ENCODE results near the gene ROM1. TPM values are rescaled to one million over a fixed set of nuclear protein-coding genes. Genes with fewer than 3 reads are reported as not detected.
"Not testable (repeated sequence)": the region's sequence is repeated elsewhere in the genome, so short reads cannot be mapped to it uniquely, and the experiment has no call there.

ROM1 gene
- total RNA-seq, 1 experiment from 2014 or later: 0.45 TPM

GRCh38 chr11:62614275-62614674, 1.2 kb downstream of the ROM1 start:
- Histone ChIP-seq H3K9me2 (replicated peaks; ENCODE audit: insufficient read depth, low read length) (no peaks in the 10 kb centered on the region), H3K4me3 (ENCODE audit: low read length) (no peak overlapping the region), H3K9ac (ENCODE audit: low read length) (no peak overlapping the region), H3K27ac (ENCODE audit: low read length) (no peak overlapping the region), H3K9me3 (ENCODE audit: low read length) (no peaks in the 10 kb centered on the region), H2AFZ (ENCODE audit: low read length) (no peak overlapping the region), H3K27me3 (ENCODE audit: low read length) (no peaks in the 10 kb centered on the region), H3K4me2 (ENCODE audit: low read depth, low read length, poor library complexity, severe bottlenecking) (no peak overlapping the region), H3K36me3 (ENCODE audit: insufficient read depth, low read length) (peaks cover 3% of the 10 kb centered on the region; the same call in 1 of the 2 replicates), H3K4me1 (ENCODE audit: low read length) (peaks cover 15% of the 10 kb centered on the region), H4K20me1 (ENCODE audit: insufficient read depth, low read depth, low read length) (no peaks in the 10 kb centered on the region; the same call in 1 of the 2 replicates), H3K79me2 (ENCODE audit: low read length) (0 out of 2 replicates have a peak, but pooled peaks cover 2% of the 10 kb centered on the region)
- DNase-seq: no peak

- no peaks in the 10 kb centered on the region for H4K20me1 ChIP-seq (ENCODE audit: insufficient read depth, low read depth, low read length)
- no peak overlapping the region for H3K9ac ChIP-seq (ENCODE audit: low read length)
- H3K27ac ChIP-seq (ENCODE audit: low read length): no peak overlapping the region
Measured at GRCh38 chr11:62615521-62615920, 2.5 kb downstream of the ROM1 start.

GRCh38 chr11:62616957-62617356, 3.9 kb downstream of the ROM1 start:
- H3K79me2 ChIP-seq (ENCODE audit: low read length): peaks cover 17% of the 10 kb centered on the region
- not testable (repeated sequence) for H3K4me2 ChIP-seq (ENCODE audit: low read depth, low read length, poor library complexity, severe bottlenecking); H3K27me3 ChIP-seq (ENCODE audit: low read length); H3K27ac ChIP-seq (ENCODE audit: low read length); H2AFZ ChIP-seq (ENCODE audit: low read length); H3K9me2 ChIP-seq (replicated peaks; ENCODE audit: insufficient read depth, low read length); H3K9ac ChIP-seq (ENCODE audit: low read length); H4K20me1 ChIP-seq (ENCODE audit: insufficient read depth, low read depth, low read length); DNase-seq; H3K36me3 ChIP-seq (ENCODE audit: insufficient read depth, low read length); H3K9me3 ChIP-seq (ENCODE audit: low read length); H3K4me3 ChIP-seq (ENCODE audit: low read length)
- H3K4me1 ChIP-seq (ENCODE audit: low read length): peaks cover 12% of the 10 kb centered on the region

More at GRCh38 chr11:62615521-62615920, 2.5 kb downstream of the ROM1 start:
- H3K9me3 ChIP-seq (ENCODE audit: low read length): no peaks in the 10 kb centered on the region
- H3K4me2 ChIP-seq (ENCODE audit: low read depth, low read length, poor library complexity, severe bottlenecking): no peak overlapping the region
- no peak overlapping the region for H2AFZ ChIP-seq (ENCODE audit: low read length)
- H3K36me3 ChIP-seq (ENCODE audit: insufficient read depth, low read length): peaks cover 4% of the 10 kb centered on the region; the same call in 1 of the 2 replicates
- H3K9me2 ChIP-seq (replicated peaks; ENCODE audit: insufficient read depth, low read length): no peaks in the 10 kb centered on the region
- DNase-seq: no peak
- H3K79me2 ChIP-seq (ENCODE audit: low read length): peaks cover 8% of the 10 kb centered on the region
- no peak overlapping the region for H3K4me3 ChIP-seq (ENCODE audit: low read length)
- peaks cover 18% of the 10 kb centered on the region for H3K4me1 ChIP-seq (ENCODE audit: low read length)
- H3K27me3 ChIP-seq (ENCODE audit: low read length): no peaks in the 10 kb centered on the region

GRCh38 chr11:62621027-62621566, 8.0 kb downstream of the ROM1 start:
- peaks cover 15% of the 10 kb centered on the region for H3K4me1 ChIP-seq (ENCODE audit: low read length)
- H3K9me3 ChIP-seq (ENCODE audit: low read length): no peaks in the 10 kb centered on the region
- H3K79me2 ChIP-seq (ENCODE audit: low read length): peaks cover 17% of the 10 kb centered on the region
- H3K36me3 ChIP-seq (ENCODE audit: insufficient read depth, low read length): peaks cover 10% of the 10 kb centered on the region; the same call in 1 of the 2 replicates
- H4K20me1 ChIP-seq (ENCODE audit: insufficient read depth, low read depth, low read length): no peaks in the 10 kb centered on the region
- H3K9ac ChIP-seq (ENCODE audit: low read length): peak overlapping the region; percentile 77
- H3K4me3 ChIP-seq (ENCODE audit: low read length): peak overlapping the region; percentile 78
- H3K9me2 ChIP-seq (replicated peaks; ENCODE audit: insufficient read depth, low read length): no peaks in the 10 kb centered on the region
- no peaks in the 10 kb centered on the region for H3K27me3 ChIP-seq (ENCODE audit: low read length)
- peak overlapping the region; percentile 71 for H3K27ac ChIP-seq (ENCODE audit: low read length)
- H2AFZ ChIP-seq (ENCODE audit: low read length): no peak overlapping the region
- DNase-seq: no peak
- H3K4me2 ChIP-seq (ENCODE audit: low read depth, low read length, poor library complexity, severe bottlenecking): peak overlapping the region; percentile 82

- H3K36me3 ChIP-seq (ENCODE audit: insufficient read depth, low read length): peaks cover 15% of the 10 kb centered on the region; the same call in 1 of the 2 replicates
- no peaks in the 10 kb centered on the region for H3K27me3 ChIP-seq (ENCODE audit: low read length)
- H3K9me2 ChIP-seq (replicated peaks; ENCODE audit: insufficient read depth, low read length): no peaks in the 10 kb centered on the region
- peak within 1 kb of the TSS; percentile 71 for H3K27ac ChIP-seq (ENCODE audit: low read length)
- H3K9me3 ChIP-seq (ENCODE audit: low read length): no peaks in the 10 kb centered on the region
- no peak within 1 kb of the TSS for H2AFZ ChIP-seq (ENCODE audit: low read length)
- H3K4me3 ChIP-seq (ENCODE audit: low read length): peak within 1 kb of the TSS; percentile 78
- H3K4me2 ChIP-seq (ENCODE audit: low read depth, low read length, poor library complexity, severe bottlenecking): peak within 1 kb of the TSS; percentile 82
- peak; percentile 100 for DNase-seq
- H3K9ac ChIP-seq (ENCODE audit: low read length): peak within 1 kb of the TSS; percentile 77
- peaks cover 15% of the 10 kb centered on the region for H3K4me1 ChIP-seq (ENCODE audit: low read length)
- no peaks in the 10 kb centered on the region for H4K20me1 ChIP-seq (ENCODE audit: insufficient read depth, low read depth, low read length)
- H3K79me2 ChIP-seq (ENCODE audit: low read length): peaks cover 17% of the 10 kb centered on the region
Measured at GRCh38 chr11:62621567-62622470, 8.8 kb downstream of the ROM1 start, which contains the start of gene B3GAT3. Gene B3GAT3 (minus strand): TSS chr11:62621986. CDS start chr11:62621947, 39 bp downstream.

- H3K4me1 ChIP-seq (ENCODE audit: low read length): peaks cover 15% of the 10 kb centered on the region
- H3K79me2 ChIP-seq (ENCODE audit: low read length): peaks cover 17% of the 10 kb centered on the region
- DNase-seq: no peak
- H2AFZ ChIP-seq (ENCODE audit: low read length): no peak overlapping the region
- H3K27ac ChIP-seq (ENCODE audit: low read length): peak overlapping the region; percentile 61
- H3K36me3 ChIP-seq (ENCODE audit: insufficient read depth, low read length): peaks cover 15% of the 10 kb centered on the region; the same call in 1 of the 2 replicates
- H3K9ac ChIP-seq (ENCODE audit: low read length): peak overlapping the region; percentile 40; the same call in 1 of the 2 replicates
- no peaks in the 10 kb centered on the region for H4K20me1 ChIP-seq (ENCODE audit: insufficient read depth, low read depth, low read length)
- no peaks in the 10 kb centered on the region for H3K9me2 ChIP-seq (replicated peaks; ENCODE audit: insufficient read depth, low read length)
- H3K4me3 ChIP-seq (ENCODE audit: low read length): no peak overlapping the region
- H3K4me2 ChIP-seq (ENCODE audit: low read depth, low read length, poor library complexity, severe bottlenecking): peak overlapping the region; percentile 23
- H3K9me3 ChIP-seq (ENCODE audit: low read length): no peaks in the 10 kb centered on the region
- no peaks in the 10 kb centered on the region for H3K27me3 ChIP-seq (ENCODE audit: low read length)
Measured at GRCh38 chr11:62622476-62623089, 9.5 kb downstream of the ROM1 start.

- Histone ChIP-seq H3K27me3 (ENCODE audit: low read length) (no peaks in the 10 kb centered on the region), H3K9me3 (ENCODE audit: low read length) (no peaks in the 10 kb centered on the region), H3K27ac (ENCODE audit: low read length) (no peak overlapping the region), H3K9me2 (replicated peaks; ENCODE audit: insufficient read depth, low read length) (no peaks in the 10 kb centered on the region), H3K79me2 (ENCODE audit: low read length) (peaks cover 1% of the 10 kb centered on the region; the same call in 1 of the 2 replicates), H3K4me3 (ENCODE audit: low read length) (no peak overlapping the region), H3K36me3 (ENCODE audit: insufficient read depth, low read length) (peaks cover 37% of the 10 kb centered on the region; the same call in 1 of the 2 replicates), H4K20me1 (ENCODE audit: insufficient read depth, low read depth, low read length) (no peaks in the 10 kb centered on the region), H3K4me1 (ENCODE audit: low read length) (no peaks in the 10 kb centered on the region), H3K4me2 (ENCODE audit: low read depth, low read length, poor library complexity, severe bottlenecking) (no peak overlapping the region), H2AFZ (ENCODE audit: low read length) (no peak overlapping the region), H3K9ac (ENCODE audit: low read length) (no peak overlapping the region)
- peak; percentile 62 for DNase-seq
Measured at GRCh38 chr11:62627713-62628112, 14.7 kb downstream of the ROM1 start.

GRCh38 chr11:62632492-62632891, 19.4 kb downstream of the ROM1 start:
- Histone ChIP-seq H3K9me3 (ENCODE audit: low read length) (no peaks in the 10 kb centered on the region), H3K27me3 (ENCODE audit: low read length) (no peaks in the 10 kb centered on the region), H3K4me3 (ENCODE audit: low read length) (no peak overlapping the region), H3K4me2 (ENCODE audit: low read depth, low read length, poor library complexity, severe bottlenecking) (no peak overlapping the region), H3K27ac (ENCODE audit: low read length) (no peak overlapping the region), H3K36me3 (ENCODE audit: insufficient read depth, low read length) (peaks cover 45% of the 10 kb centered on the region; the same call in 1 of the 2 replicates), H3K9ac (ENCODE audit: low read length) (no peak overlapping the region), H2AFZ (ENCODE audit: low read length) (no peak overlapping the region), H3K79me2 (ENCODE audit: low read length) (peaks cover 7% of the 10 kb centered on the region), H3K9me2 (replicated peaks; ENCODE audit: insufficient read depth, low read length) (no peaks in the 10 kb centered on the region), H4K20me1 (ENCODE audit: insufficient read depth, low read depth, low read length) (no peaks in the 10 kb centered on the region), H3K4me1 (ENCODE audit: low read length) (no peaks in the 10 kb centered on the region)
- no peak for DNase-seq
